Myocyte (in vitro differentiated cells): ENCODE data around the gene ECE2. TPM values are rescaled to one million over a fixed set of nuclear protein-coding genes. Genes with fewer than 3 reads are reported as not detected.
A peak's percentile ranks its signal among the peaks of the same experiment; 100 is the strongest.

Source experiments
- DNase-seq: peaks from one replicate; pipeline ENCODE4 v3.0.0-alpha.2; 2012; ENCODE audit warnings: low read depth
- polyA plus RNA-seq: library from polyadenylated mRNA; unstranded; fragments of >200 nt; gene quantifications from one replicate; pipeline ENCODE4 v1.2.1, GENCODE V29; 2012; ENCODE audit warnings: missing spikeins
- total RNA-seq: library from RNA; depleted of rRNA; stranded (reverse); fragments of >200 nt; gene quantifications from 2 replicates; pipeline ENCODE4 v1.2.3, GENCODE V29; 2014

The ECE2 gene
- total RNA-seq = not detected in 2 replicates
- not detected for polyA plus RNA-seq

DNA sequence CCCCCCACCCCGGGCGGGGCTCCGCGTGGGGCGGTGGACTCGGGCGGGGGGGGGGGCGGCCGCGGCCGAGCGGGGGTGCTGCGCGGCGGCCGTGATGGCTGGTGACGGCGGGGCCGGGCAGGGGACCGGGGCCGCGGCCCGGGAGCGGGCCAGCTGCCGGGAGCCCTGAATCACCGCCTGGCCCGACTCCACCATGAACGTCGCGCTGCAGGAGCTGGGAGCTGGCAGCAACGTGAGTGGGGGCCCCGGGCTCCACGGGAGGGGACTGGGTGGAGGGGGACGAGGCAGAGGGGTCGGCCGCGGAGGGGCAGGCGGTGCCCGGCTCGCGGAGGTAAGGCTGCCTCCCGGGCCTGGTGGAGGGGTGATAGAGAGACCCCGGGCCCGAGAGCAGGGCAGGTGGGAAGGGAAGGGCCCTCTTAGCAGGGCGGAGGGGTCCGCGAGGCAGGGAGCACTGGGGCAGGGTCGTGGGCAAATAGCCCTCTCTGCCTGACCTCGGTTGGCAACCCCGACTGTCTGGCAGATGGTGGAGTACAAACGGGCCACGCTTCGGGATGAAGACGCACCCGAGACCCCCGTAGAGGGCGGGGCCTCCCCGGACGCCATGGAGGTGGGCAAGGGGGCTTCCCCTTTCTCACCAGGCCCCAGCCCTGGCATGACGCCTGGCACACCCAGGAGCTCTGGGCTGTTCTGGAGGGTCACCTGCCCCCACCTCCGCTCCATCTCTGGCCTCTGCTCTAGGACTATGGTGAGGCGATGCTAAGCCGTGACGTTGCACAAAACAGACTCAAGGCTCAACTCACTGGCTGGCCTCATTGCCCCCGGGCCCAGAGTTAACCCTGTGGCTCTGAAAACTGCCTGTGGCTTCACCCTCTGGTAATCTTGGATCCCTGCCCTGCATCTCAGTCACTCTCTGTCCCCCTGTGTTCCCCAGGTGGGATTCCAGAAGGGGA, at the start of gene ECE2:
Gene ECE2, plus strand, starts transcription at position 62 of the 950 bp plus-strand sequence. Its CDS starts 132 bp downstream, at position 194.
- no peak for DNase-seq

DNA sequence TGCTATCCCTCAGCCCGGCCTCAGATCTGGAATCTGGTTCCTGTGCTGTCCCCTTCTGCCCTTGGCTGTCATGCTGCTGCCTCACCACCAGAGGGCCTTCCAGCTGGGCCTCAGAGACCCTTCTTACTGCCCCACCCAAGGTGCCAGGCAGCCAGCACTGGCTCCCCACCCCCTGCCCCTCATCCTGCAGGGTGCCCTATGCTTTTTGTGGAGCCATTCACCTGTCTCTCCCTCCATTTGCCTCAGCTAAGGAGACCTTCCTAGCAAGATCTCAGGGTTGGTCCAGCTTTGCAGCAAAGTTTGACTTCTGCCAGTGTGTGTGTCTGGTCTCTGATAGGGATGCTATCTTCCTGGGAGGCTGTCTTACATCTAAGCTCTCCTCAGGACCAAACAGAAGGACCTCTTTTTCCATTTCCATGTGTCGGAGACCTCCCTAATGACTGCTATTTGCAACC, 48.3 kb upstream of the ECE2 start:
- DNase-seq = peak; percentile 34

DNA sequence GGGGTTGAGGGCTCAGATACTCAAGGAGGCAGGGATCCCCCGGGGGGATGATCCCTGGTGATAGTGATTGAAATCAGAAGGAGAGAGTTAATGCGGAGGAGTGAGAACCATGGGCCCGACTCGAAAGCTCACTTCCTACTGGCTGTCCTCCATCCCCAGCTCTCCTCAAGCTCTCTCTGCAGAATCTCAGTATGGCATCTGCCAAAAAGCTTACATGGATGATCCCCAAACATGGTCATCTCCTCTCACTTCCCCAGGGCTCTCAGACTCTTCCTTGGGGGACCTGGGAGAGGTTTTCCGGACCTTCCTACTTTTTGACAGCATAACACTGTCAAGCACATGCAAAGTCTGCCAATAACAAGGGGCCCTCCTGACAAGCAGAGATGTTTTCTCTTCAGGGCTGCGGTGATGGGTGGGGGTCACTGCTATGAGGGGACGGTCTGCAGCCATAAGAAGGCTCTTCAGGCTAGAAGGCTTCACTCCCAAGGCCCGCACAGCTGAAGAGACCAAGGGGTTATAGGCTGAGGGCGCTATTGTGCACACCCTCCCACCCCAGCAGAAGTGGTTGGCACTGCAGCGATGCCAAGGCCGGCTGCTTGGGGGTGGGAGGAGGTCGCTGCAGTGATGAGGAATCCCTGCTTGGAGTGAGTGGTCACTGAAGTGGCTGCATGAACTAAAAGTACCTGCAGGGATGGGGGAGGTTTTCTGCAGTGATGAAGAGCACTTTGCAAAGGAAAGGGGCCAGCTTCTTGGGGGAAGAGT, 47.3 kb upstream of the ECE2 start:
- DNase-seq = no peak

DNA sequence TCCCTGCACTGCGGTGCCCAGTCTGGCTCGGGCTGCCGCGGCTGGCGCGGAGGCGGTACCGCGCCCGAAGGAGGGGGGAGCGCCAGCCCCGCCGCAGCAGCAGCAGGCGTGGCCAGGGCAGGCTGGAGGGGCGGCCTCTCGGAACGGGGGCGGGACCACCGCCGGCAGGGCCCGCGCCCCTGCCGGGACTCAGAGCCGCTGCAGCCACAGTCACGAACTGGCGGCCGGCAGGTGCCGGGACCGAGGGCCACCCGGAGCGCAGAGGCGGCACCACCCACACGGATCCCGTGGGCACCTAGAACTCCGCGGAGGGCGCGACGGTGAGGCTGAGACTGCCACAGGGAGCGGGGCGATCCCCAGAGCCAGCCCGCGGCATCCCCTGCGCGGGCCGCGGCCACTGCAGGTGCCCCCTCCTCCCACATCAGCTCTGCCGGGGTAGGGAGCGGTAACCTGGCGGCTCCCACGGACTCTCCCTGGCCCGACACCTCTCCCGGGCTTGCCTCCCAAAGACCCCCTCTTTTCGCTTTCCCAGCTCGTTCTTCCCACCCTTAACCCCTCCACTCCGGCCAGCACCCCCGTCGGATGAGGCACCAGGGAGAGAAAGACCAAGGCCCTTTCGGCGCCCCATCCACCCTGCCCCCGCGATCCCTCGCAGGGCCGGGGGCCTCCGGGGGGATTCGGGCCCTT, 46.3 kb upstream of the ECE2 start, which contains the start of gene VWA5B2:
Gene VWA5B2, plus strand, starts transcription at position 192 of the 687 bp plus-strand sequence. CDS start 944 bp downstream, outside the sequence.
- peak; percentile 59 for DNase-seq

DNA sequence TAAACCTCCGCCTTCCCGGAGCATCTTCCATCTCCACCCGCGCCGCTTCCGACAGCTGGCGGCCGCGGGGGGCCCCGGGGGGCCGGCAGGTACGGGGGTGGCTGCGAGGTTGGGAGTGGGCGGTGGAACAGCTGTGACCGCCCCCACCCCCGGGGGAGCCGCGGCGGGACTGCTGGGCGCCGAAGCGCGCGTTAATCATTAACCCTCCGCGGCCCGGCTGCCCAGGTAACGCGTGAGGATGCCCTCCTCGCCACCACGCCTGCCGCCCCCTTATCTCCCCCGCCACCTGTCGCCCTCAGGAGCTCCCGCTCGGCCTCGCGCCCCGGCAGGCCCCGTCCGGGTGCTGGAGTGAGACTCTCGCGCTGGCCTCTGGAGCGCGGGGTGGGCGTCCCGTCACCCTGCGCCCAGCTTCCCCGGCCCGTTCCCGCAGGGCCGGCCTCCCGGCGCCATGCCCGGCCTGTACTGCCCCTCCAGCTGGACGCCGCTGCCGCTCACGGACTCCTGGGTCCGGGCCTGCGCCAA, 45.7 kb upstream of the ECE2 start:
- no peak for DNase-seq

DNA sequence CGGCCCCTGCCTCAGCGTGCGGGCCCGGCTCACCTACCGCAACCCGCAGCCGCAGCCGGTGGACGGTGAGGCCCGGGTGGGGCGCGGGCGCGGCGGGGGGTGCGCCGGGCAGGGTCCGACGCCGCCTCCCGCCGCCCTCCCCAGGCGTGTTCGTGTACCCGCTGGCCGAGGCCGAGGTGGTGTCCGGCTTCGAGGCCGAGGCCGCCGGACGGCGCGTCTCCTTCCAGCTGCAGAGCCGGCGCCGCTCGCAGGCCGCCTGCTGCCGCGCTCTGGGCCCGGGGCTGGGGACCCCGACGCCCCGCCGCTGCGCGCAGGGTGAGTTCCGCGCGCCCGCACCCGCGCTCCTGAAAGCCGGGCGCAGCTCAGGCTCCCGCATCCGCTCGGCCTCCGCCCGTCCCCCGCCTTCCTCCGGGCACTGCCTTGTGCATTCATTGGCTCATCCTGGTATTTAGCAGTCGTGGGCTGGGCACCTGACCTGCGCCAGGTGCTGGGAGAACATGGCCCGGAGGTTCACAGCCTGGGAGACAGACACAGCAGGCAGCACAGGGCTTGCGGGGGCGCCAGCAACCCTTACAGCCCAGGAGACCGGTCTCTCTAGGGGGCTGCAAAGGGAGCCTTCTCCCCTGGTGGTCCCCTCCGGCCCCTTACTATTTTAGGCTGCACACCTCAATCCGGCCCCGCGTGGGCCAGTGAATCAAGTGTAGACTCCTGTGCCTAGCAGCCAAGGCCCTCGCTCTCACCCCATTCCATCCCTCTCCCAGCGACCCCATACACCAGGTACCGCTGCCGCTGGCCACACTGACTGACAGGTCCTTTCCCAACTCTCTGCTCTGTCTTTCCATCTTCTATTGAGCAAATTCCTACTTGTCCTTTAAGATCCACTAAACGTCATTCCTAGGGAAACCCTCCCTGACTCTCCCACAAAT, 45.0 kb upstream of the ECE2 start:
- DNase-seq = no peak

DNA sequence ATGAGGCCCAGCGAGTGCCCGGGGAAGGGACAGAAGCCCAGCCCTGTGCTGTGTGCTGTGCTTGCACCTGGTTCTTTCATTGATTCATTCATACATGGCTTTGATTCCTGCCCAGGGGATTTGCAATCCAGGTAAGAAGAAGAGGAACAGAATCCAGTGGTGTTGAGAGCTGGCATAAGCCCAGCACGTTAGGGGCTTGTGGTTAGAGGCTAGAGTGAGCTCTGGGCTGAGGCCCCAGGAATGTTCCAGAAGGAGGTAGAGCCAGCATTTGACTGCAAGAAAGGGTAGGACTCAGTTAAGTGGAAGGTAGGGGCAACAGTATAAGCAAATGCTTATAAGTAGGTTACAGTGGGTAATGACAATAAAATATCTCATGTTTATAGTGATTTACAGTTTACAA, 44.2 kb upstream of the ECE2 start:
- no peak for DNase-seq

DNA sequence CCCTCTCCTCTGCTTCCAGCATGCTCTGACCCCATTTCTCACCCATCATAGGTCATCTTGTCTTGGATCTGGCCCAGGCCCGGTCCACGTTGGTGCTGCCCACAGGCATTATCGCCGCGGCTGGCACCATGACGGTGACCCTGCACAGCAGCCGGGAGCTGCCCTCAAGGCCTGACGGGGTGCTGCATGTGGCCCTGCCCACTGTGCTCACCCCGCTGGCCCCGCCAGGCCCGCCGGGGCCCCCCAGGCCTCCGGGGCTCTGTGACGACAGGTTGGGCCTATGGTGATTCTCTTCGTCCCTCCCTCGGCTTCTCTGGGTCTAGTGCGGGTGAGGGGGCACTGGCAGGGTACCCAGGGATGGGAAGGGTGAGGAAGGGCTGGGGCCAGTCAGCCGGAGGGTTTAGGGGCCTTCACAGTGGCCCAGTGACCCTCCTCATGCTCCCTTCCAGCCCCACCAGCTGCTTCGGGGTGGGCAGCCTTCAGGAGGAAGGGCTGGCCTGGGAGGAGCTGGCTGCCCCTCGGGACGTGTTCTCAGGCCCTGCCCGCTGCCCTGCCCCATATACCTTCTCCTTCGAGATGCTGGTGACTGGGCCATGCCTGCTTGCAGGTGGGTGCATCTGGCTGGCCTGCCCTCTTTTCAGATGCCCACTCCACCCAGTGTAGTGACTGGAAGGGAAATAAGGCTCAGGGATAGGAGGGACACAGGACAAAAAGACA, 42.5 kb upstream of the ECE2 start:
- no peak for DNase-seq

DNA sequence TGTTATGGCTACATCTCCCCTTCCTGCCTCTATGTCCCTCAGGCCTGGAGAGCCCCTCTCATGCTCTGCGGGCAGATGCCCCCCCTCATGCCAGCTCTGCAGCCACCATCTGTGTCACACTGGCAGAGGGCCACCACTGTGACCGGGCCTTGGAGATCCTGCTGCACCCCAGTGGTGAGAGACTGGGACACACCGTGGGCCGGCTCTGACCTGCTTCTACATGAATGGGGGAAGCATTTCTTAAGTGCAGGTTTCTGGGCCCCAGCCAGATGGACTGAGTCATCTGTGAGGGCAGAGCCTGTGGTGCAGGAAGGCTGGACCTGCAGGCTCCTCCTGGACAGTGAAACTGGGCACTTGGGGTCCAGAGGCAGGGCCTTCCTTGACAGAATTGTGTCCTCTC, 41.6 kb upstream of the ECE2 start:
- peak; percentile 77 for DNase-seq

DNA sequence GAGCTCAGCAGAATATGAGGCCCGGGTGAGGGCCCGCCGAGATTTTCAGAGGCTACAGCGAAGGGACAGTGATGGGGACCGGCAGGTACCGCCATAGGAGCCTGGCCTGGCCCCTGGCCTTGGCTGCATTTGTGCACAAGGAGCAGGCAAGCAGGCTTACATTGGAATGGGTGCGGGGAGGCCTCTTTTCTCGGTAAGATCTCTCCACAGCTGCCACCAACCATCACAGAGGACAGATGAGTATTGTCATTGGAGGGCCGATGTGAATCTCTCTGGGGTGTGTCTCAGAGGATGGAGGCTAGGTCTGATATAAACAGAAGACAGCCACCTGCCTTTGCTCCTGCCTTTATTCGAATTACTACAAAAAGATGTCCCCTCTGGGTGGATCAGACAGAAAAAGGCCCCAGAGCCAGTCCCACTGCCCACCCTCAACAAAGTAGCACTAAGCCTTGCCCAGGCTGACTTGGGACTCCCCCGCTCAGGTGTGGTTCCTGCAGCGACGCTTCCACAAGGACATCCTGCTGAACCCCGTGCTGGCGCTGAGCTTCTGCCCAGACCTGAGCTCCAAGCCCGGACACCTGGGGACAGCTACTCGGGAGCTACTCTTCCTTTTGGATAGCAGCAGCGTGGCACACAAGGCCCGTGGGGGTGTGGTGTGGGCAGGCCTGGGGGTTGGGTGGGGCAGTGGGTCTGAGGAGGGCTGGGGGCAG, 41.0 kb upstream of the ECE2 start:
- peak; percentile 45 for DNase-seq

DNA sequence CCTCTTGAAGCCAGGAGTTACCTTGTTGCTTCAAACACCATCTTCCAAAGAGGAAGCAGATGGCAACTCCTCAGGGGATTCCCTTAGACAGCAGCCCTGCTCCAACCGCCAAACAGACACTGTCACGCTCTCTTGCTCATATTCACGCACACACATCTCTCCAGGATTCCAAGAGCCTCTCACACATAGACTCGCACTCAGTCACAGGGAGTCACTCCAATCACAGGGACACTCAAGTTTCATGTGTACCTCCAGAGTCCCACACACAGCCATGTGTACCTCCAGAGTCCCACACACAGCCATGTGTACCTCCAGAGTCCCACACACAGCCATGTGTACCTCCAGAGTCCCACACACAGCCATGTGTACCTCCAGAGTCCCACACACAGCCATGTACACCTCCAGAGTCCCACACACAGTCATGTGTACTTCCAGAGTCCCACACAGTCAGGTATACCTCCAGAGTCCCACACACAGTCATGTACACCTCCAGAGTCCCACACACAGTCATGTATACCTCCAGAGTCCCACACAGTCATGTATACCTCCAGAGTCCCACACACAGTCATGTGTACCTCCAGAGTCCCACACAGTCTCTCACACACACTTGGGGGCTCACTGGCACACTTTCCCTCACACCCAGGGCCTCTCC, 40.3 kb upstream of the ECE2 start:
- no peak for DNase-seq

DNA sequence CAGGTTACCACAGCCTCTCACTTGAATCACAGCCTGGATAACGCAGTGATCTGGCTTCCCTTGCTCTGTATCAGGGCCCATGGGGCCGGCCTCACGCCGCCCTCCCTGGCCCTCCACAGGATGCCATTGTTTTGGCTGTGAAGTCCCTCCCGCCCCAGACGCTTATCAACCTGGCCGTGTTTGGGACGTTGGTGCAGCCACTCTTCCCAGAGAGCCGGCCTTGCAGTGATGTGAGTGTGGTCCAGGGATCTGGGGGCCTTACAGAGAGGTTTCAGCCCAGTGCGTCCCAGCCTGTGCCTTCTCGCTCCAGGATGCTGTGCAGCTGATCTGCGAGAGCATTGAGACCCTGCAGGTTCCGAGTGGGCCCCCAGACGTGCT, 39.8 kb upstream of the ECE2 start:
- no peak for DNase-seq

DNA sequence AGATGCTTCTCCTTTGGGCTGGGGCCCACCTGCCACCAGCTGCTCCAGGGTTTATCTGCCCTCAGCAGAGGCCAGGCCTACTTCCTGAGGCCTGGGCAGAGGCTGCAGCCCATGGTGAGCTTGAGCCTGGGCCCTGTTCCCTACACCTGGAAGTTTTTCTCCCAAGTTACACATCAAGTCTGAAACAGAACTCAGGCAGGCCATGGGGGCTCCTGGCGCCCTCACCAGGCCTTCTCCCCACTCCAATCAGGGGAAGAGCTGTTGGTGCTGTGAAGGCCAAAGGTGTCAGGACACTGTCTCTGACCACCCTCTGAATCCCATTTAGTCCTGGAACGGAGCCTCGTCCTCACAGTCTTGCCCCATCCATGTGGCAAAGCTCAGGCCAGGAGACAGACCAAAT, 39.2 kb upstream of the ECE2 start:
- DNase-seq = no peak

DNA sequence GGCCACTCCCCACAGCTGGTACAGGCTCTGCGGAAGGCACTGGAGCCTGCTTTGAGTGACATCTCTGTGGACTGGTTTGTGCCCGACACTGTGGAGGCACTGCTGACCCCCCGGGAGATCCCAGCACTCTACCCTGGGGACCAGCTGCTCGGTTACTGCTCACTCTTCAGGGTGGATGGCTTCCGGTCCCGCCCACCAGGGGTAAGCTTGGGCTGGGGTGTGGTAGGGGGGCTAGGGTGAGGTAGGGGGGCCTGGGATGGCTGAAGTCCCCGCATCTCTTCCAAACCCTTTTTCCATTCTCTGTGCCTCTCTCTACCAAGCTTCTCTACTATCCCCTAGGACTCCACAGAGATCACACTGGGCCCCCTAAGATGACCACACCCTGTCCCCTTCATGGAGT, 38.6 kb upstream of the ECE2 start:
- no peak for DNase-seq

DNA sequence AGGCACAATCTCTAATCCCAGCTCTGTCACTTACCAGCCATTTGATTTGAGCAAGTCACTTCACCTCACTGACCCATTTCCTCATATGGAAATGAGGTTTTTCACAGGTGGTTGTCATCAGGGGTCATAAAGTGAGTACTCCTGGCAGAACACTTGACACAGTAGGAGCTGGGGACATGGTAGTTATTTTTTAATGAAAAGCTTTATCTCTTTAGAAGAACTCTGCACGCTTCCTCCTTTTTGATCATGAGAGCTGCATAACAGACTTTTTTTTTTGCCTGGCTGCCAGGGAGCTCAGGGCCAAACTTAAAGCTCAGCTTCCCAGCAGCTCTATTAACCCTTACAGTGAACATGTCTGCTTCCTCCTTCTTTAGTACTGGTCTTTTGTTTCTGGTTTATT, 38.0 kb upstream of the ECE2 start:
- DNase-seq = no peak

DNA sequence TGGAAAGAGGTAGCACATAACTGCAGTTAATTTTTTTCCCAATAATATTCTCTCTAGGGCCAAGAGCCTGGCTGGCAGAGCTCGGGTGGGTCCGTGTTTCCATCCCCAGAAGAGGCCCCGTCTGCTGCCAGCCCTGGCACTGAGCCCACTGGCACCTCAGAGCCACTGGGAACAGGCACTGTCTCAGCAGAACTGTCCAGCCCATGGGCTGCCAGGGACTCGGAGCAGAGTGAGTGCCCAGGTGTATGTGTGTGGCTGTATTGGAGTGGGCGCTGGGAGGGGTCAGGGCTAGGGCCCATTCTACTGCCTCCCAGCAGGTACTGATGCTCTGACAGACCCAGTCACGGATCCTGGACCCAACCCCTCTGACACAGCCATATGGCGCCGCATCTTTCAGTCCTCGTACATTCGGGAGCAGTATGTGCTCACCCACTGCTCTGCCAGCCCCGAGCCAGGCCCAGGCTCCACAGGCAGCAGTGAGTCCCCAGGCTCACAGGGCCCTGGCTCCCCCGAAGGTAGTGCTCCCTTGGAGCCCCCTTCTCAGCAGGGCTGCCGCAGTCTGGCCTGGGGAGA, 37.5 kb upstream of the ECE2 start:
- no peak for DNase-seq

DNA sequence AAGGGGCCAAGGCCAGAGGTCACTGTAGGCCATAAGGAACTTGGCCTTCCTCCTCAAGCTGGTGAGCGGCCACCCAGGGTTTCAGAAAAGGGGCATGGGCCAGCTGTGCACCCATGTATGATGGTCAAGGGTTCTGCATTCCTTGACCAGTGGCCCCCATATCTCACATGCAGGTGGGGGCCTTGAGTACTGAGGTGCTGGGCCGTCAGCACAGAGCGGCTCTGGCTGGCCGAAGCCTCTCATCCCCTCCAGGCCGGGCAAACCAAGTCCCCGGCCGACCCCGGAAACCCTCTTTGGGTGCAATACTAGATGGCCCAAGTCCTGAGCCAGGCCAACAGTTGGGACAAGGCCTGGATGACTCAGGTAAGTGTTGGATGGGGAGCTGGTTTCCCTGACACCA, 36.6 kb upstream of the ECE2 start:
- no peak for DNase-seq

DNA sequence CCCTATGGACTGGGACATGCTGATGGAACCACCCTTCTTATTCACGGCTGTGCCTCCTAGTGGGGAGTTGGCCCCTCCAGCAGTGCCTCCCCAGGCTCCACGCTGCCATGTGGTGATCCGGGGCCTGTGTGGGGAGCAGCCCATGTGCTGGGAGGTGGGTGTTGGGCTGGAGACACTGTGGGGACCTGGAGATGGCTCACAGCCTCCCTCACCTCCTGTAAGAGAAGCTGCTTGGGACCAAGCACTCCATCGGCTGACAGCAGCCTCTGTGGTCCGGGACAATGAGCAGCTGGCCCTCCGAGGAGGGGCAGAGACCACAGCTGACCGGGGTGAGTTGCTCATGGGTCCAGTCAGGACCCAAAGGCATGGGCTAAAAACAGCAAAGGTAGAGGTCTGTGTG, 36.1 kb upstream of the ECE2 start:
- no peak for DNase-seq
